ENCODE measurements around the gene EPHA2. TPM values are rescaled to one million over a fixed set of nuclear protein-coding genes. Genes with fewer than 3 reads are reported as not detected.
A peak's percentile ranks its signal among the peaks of the same experiment; 100 is the strongest.

Gene EPHA2
- total RNA-seq, 1 experiment from 2014 or later, result 263 TPM

DNA sequence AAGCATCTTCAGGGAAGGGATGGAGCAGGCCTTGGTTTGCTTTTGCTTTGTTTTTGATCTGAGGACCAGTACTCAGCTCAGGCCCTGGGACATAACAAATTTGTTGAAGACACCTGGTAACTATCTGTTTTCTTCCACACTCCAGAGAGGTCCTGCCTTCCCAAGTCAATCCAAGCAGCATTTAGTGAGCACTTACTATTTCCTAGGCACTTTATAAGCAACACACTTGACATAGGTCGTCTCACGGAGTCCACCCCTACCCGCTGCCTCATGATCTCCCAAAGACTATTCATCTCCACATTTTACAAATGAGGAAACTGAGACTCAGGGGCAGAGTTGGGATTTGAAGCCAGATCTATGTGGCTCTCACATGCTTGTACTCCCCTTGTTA, 14.4 kb upstream of the EPHA2 start:
- intact Hi-C loops (cut with micrococcal nuclease; ENCODE audit: unreplicated experiment), result no loop called here
- peaks cover 73% of the 10 kb centered on the region for H3K4me1 ChIP-seq (ENCODE audit: control insufficient read depth, insufficient read depth, low read length)
- TF ChIP-seq TCF7L2 (IDR thresholded peaks at IDR 0.05; ENCODE audit: low read depth, low read length), result no peak
- no peak for TF ChIP-seq SIN3A (IDR thresholded peaks at IDR 0.05; ENCODE audit: borderline replicate concordance, insufficient read depth, low read depth, low read length)
- TF ChIP-seq POLR2AphosphoS5 (IDR thresholded peaks at IDR 0.05; ENCODE audit: low read depth, low read length), result no peak
- TF ChIP-seq, protein P1, sequence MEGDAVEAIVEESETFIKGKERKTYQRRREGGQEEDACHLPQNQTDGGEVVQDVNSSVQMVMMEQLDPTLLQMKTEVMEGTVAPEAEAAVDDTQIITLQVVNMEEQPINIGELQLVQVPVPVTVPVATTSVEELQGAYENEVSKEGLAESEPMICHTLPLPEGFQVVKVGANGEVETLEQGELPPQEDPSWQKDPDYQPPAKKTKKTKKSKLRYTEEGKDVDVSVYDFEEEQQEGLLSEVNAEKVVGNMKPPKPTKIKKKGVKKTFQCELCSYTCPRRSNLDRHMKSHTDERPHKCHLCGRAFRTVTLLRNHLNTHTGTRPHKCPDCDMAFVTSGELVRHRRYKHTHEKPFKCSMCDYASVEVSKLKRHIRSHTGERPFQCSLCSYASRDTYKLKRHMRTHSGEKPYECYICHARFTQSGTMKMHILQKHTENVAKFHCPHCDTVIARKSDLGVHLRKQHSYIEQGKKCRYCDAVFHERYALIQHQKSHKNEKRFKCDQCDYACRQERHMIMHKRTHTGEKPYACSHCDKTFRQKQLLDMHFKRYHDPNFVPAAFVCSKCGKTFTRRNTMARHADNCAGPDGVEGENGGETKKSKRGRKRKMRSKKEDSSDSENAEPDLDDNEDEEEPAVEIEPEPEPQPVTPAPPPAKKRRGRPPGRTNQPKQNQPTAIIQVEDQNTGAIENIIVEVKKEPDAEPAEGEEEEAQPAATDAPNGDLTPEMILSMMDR (IDR thresholded peaks at IDR 0.05), result no peak
- TF ChIP-seq REST (IDR thresholded peaks at IDR 0.05; ENCODE audit: insufficient read depth in 1 of 2, low read depth in 2 of 2, low read length in 1 of 2), result no peak
- no peaks in the 10 kb centered on the region for H3K27me3 ChIP-seq (ENCODE audit: control insufficient read depth, insufficient read depth, low read length)
- DNase-seq (ENCODE audit: low read depth, low spot score), result no peak
- no peaks in the 10 kb centered on the region for H3K9me3 ChIP-seq (ENCODE audit: control insufficient read depth, insufficient read depth, low read depth, low read length)
- no peaks in the 10 kb centered on the region for H3K36me3 ChIP-seq (ENCODE audit: control insufficient read depth, insufficient read depth, low read length)
- peak overlapping the region; percentile 99; the same call in 1 of the 2 replicates for H3K27ac ChIP-seq (ENCODE audit: low read length)
- no peak for ATAC-seq
- in situ Hi-C loops (cut with HindIII; ENCODE audit: low pct_unique_long_range_greater_than_20kb, low sequenced_read_pairs), result no loop called here
- ChIA-PET POLR2A (no interaction called here), CTCF (no interaction called here)
- BruUV-seq (replicated peaks), result no TSS peak
- no peak overlapping the region for H3K4me3 ChIP-seq (ENCODE audit: low read depth in 2 of 2, low read length in 2 of 2)

DNA sequence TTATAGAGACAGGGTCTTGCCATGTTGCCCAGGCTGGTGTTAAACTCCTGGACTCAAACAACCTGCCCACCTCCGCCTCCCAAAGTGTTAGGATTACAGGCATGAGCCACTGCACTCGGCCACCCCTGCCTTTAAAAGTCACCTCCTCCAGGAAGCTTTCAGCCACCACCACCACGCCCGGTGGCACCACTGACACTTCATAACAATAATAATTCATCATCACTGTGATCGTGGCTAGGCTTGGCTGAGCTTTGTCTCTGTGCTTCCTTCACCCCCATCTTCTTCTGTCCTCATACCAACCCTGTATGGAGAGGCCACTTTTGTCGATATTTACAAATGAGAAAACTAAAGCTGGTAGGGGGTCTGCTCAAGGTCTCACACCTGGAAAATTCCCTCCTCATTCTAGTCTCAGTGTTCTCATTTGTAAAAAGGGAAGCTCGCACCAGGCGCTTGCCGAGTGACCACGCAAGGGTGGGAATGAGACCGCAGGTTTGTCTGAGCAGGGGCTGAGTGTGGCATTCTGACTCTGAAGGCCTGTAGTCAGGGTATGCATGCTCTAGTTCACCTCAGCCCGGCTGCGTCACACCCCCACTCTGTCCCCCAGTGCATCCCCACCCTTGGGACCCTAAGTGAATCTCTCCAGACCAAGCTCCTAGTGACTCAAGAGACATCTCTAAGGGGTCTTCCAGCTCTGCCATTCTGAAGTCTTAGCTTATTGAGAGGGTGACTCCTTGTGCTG, 12.9 kb upstream of the EPHA2 start:
- CTCF ChIA-PET, result no interaction called here

More for the DNA sequence above, 12.9 kb upstream of the EPHA2 start:
- H3K27ac ChIP-seq (ENCODE audit: low read length), result peak overlapping the region; percentile 90
- DNase-seq (ENCODE audit: low read depth, low spot score), result no peak
- in situ Hi-C loops (cut with HindIII; ENCODE audit: low pct_unique_long_range_greater_than_20kb, low sequenced_read_pairs), result no loop called here
- intact Hi-C loops (cut with micrococcal nuclease; ENCODE audit: unreplicated experiment), result no loop called here
- H3K27me3 ChIP-seq (ENCODE audit: control insufficient read depth, insufficient read depth, low read length), result no peaks in the 10 kb centered on the region
- ATAC-seq, result no peak
- POLR2A ChIA-PET, result interaction anchor here (0.8 kb wide), 1 partner anchor 12 kb away, joined by 3 read pairs; no protein-coding TSS in a partner anchor
- peaks cover 72% of the 10 kb centered on the region for H3K4me1 ChIP-seq (ENCODE audit: control insufficient read depth, insufficient read depth, low read length)
- no peak overlapping the region for H3K4me3 ChIP-seq (ENCODE audit: low read depth in 2 of 2, low read length in 2 of 2)
- H3K36me3 ChIP-seq (ENCODE audit: control insufficient read depth, insufficient read depth, low read length), result no peaks in the 10 kb centered on the region
- no TSS peak for BruUV-seq (replicated peaks)
- H3K9me3 ChIP-seq (ENCODE audit: control insufficient read depth, insufficient read depth, low read depth, low read length), result no peaks in the 10 kb centered on the region
- TF ChIP-seq REST (IDR thresholded peaks at IDR 0.05; ENCODE audit: insufficient read depth in 1 of 2, low read depth in 2 of 2, low read length in 1 of 2) (no peak), SIN3A (IDR thresholded peaks at IDR 0.05; ENCODE audit: borderline replicate concordance, insufficient read depth, low read depth, low read length) (no peak), POLR2AphosphoS5 (IDR thresholded peaks at IDR 0.05; ENCODE audit: low read depth, low read length) (no peak), TCF7L2 (IDR thresholded peaks at IDR 0.05; ENCODE audit: low read depth, low read length) (no peak)
- TF ChIP-seq, protein P1 (IDR thresholded peaks at IDR 0.05), result no peak
